Colon (tissue), 2 donors: ENCODE results near the gene TNIP2.
"Not testable (repeated sequence)": the region's sequence is repeated elsewhere in the genome, so short reads cannot be mapped to it uniquely, and the experiment has no call there.

Experiments
- FAIRE-seq: peaks from 2 replicates; lab custom pipeline; 2012; peaks lifted over from hg19 to GRCh38; lab: Jason Lieb, UNC
- donor health status: control.
- donor health status: control.

TNIP2 gene

DNA sequence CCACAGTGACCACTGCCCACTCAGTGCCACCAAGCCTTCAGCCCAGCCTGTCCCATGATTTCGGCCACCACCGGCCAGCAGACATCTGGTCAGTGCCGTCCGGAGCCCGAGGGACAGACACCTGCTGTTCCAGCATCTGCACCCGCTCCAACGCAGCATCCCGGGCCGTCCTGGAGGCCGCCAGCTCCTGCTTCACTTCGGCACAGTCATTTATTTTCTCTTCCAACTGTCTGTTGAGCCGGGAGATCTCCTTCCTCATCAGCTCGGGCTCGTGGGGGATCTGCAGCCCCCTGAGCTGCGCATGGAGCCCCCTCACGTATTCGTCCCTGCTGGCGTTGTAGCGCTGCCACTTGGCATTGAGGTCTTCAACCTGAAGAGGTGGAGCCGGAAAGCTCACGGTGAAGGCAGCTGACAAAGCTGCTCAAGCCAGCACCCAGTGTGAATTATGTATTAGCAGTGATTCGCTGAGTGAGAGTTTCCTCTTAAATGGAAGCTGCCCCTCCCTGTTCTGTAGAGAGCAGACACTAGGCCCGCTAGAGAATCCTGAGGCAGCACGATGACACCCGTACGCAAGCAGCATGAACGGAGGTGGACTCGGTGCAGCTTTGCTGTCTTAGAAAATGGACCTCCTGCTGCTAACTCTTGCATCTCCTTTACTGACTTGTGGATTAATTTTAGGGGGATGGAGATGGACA is 11.4 kb downstream of the TNIP2 start:
- FAIRE-seq, result no peak

GRCh38 chr4:2743518-2744445 is 12.4 kb downstream of the TNIP2 start:
- no peak for FAIRE-seq

GRCh38 chr4:2742823-2743517 is 13.2 kb downstream of the TNIP2 start:
- no peak for FAIRE-seq

GRCh38 chr4:2742081-2742822 is 13.9 kb downstream of the TNIP2 start:
- FAIRE-seq, result no peak

- no peak for FAIRE-seq
Measured at GRCh38 chr4:2741626-2742025, 14.5 kb downstream of the TNIP2 start.

DNA sequence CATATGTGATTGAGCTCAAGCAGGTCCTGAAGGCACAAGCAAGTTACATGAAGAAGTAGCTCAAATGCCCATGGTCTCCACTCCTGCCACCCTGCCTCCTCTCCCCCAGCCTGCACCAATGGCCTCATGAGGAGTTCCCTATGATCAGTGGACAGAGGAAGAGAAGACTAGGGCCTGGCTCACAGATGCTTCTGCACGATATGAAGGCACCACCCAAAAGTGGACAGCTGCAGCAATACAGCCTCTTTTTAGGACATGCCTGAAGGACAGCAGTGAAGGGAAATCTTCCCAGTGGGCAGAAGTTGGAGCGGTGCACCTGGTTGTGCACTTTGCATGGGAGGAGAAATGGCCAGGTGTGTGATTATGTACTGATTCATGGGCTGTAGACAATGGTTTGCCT is 17.8 kb downstream of the TNIP2 start:
- not testable (repeated sequence) for FAIRE-seq

GRCh38 chr4:2735869-2736268 is 20.3 kb downstream of the TNIP2 start:
- FAIRE-seq, result no peak

DNA sequence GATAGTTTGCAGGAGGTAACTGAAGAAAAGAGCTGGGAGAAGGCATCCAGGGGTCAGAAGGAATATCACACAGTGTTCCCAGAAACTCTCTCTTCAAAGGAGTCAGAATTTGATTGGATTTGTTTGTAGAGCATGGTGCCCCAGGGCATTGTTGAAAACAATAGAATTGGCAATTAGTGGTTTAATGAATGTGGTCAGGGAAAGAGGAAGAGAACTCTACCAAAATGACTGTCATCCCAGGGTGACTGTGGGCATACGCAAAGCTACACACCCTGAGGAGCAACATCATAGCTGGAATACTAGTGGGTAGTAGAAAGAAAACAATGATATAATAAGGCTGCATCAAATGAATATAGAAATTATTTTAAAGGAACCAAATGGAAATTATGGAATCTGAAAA is 21.5 kb downstream of the TNIP2 start:
- no peak for FAIRE-seq

- no peak for FAIRE-seq
Measured at GRCh38 chr4:2733844-2734574, 22.1 kb downstream of the TNIP2 start.

DNA sequence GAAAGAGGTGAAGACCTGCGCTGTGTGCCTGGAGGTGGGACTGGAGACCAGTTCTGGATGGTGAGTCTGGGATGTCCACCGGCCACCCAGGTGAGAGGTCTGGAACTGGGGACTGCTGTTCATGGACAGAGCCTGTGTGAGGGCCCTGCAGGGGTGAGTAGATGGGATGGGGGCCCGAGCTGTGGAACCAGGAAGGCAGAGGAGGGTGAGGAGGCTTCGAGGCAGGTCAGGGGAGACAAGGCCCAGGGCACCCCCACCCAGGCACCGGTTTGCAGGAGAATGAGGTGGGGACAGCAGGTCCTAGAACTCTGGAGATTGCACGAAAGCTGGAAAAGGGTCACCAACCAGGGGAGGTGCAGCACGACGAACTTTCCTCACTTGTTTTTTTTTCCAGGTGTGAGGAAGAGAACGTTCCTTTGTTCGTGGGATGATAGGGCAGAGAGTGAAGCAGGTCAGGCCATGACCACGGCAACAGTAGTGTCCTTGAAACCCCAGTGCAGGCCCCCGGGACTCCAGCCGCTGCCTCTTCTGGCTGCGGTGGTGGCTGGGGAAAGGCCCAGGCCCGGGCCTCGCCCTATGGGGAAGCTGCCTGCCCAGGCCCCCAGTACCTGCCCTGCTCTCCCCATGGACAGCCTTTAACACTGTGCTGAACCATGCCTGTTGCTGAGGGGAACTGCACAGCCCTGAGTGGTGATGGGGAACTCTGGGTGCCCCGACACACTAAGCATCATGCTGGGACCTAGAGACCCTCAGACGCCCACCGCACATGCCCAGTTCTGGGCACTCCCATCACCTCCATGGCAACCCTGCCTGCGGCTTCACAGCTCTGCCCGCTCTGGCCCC is 22.9 kb downstream of the TNIP2 start:
- no peak for FAIRE-seq

GRCh38 chr4:2732526-2732925 is 23.6 kb downstream of the TNIP2 start:
- no peak for FAIRE-seq

DNA sequence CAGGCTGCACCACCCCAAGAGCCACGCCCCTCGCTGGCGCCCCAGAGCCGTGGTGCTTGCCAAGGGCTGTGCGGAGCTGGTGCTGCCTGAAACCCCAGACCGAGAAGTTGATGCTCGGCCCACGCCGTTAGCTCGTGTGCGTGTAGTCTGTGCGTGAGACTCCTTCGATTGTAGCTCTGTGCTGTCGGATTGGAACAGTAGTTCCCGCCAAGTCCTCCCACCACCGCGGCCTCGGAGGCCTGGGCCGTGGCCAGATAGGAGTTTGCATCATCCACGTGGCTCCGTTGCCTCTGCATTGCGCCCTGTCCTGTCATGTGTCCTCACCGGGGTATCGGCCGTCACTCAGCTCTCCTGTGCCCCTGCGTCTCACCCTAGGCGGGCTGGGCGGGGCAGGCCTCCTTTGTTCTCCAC is 24.2 kb downstream of the TNIP2 start:
- FAIRE-seq, result no peak

GRCh38 chr4:2729533-2729875 is 26.6 kb downstream of the TNIP2 start:
- no peak for FAIRE-seq

GRCh38 chr4:2728806-2729532 is 27.2 kb downstream of the TNIP2 start:
- FAIRE-seq, result no peak

GRCh38 chr4:2728221-2728620 is 27.9 kb downstream of the TNIP2 start:
- FAIRE-seq, result no peak

- FAIRE-seq, result not testable (repeated sequence)
Measured at GRCh38 chr4:2726881-2727280, 29.3 kb downstream of the TNIP2 start.

DNA sequence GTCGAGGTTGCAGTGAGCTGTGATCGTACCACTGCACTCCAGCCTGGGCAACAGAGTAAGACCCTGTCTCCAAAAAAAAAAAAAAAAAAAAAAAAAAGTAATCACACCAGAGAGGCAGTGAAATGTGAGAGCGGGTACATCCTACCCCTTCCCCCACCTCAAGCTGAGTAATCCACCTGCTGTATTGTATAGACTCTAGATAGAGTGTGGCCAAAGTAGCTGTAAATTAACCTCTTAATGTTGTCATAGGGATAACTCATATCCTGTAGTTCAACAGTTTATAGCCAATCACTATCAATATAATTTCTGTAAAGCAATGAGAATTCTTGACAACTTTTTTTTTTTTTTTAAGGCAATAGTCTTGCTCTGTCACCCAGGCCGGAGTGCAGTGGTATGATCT is 30.8 kb downstream of the TNIP2 start:
- no peak for FAIRE-seq

DNA sequence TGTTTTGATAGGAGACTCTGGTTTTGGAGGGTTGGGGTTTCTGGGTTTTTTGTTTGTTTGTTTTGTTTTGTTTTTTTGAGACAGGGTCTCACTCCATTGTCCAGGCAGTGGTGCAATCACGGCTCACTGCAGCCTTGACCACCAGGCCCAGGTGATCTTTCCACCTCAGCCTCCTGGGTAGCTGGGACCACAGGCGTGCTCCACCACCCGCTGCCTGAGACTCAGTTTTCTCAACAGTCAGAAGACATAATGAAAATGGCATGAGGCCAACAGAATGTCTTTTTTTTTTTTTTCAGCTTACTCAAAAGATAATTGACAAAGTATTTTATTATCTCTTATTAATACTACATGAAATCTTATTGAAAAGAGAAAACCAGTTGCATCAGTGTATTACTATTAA is 32.4 kb downstream of the TNIP2 start:
- FAIRE-seq, result no peak

GRCh38 chr4:2722033-2722432 is 34.1 kb downstream of the TNIP2 start:
- no peak for FAIRE-seq

- FAIRE-seq, result no peak
Measured at GRCh38 chr4:2721586-2721985, 34.5 kb downstream of the TNIP2 start.
